K562 (cell line): ENCODE results near the gene HKDC1.

Experiments used
- BMI1 ChIP-seq: fragments of 150-350 bp; IDR thresholded peaks from 2 replicates; pipeline ENCODE4 v1.6.1; 2014; ENCODE audit warnings: low read length
- CCAR2 ChIP-seq: fragments of 200-400 bp; formaldehyde crosslinking; IDR thresholded peaks from 2 replicates; pipeline ENCODE4 v1.6.1; 2017; ENCODE audit warnings: mild to moderate bottlenecking, low read depth, low read length
- CTCF ChIP-seq, 3 experiments: IDR thresholded peaks in 2 of 3; conservative IDR thresholded peaks in 1 of 3; 2 replicates each; pipeline ENCODE4 v1.5.1; 2011 to 2012; ENCODE audit warnings: low read length in 3 of 3, mild to moderate bottlenecking in 3 of 3, control low read depth in 2 of 3, improper control_type of control experiment in 1 of 3, inconsistent platforms in 1 of 3, low read depth in 1 of 3, mixed read lengths in 1 of 3, moderate library complexity in 1 of 3; ENCODE audit not compliant: insufficient read depth in 2 of 3
- ELK1 ChIP-seq: sonication (generic); formaldehyde crosslinking; IDR thresholded peaks from 2 replicates; pipeline ENCODE4 v1.8.1; 2022; ENCODE audit warnings: missing genetic modification reagents
- OTX1 ChIP-seq: fragments of 450-650 bp; formaldehyde crosslinking; IDR thresholded peaks from 2 replicates; pipeline ENCODE4 v1.4.0; 2022; ENCODE audit warnings: mild to moderate bottlenecking
- TFAP4 ChIP-seq: sonication (generic); formaldehyde crosslinking; IDR thresholded peaks from 2 replicates; pipeline ENCODE4 v1.8.0; 2022; ENCODE audit warnings: missing genetic modification reagents, mild to moderate bottlenecking, moderate library complexity, borderline replicate concordance
- ZNF274 ChIP-seq: IDR thresholded peaks from 2 replicates; pipeline ENCODE4 v1.6.1; 2011; ENCODE audit warnings: low read depth, mild to moderate bottlenecking, low read length, moderate library complexity, borderline replicate concordance

- TF ChIP-seq BMI1: no peak
- TF ChIP-seq OTX1: no peak
- no peak for TF ChIP-seq CTCF (IDR thresholded peaks at IDR 0.05 in 2 of 3, conservative IDR thresholded peaks at IDR 0.05 in 1 of 3; ENCODE audit: insufficient read depth in 2 of 3, low read depth in 1 of 3, low read length in 3 of 3)
- no peak for TF ChIP-seq CCAR2
- TF ChIP-seq ELK1 (CRISPR knock-in tag): no peak
- TF ChIP-seq ZNF274: no peak
- TF ChIP-seq TFAP4: no peak
Observed at GRCh38 chr10:69246036-69246435, 25.9 kb downstream of the HKDC1 start.
